HG03432 (cell line): ENCODE measurements around the gene SPOPL.
A peak's percentile ranks its signal among the peaks of the same experiment; 100 is the strongest.
"Not testable (repeated sequence)": the region's sequence is repeated elsewhere in the genome, so short reads cannot be mapped to it uniquely, and the experiment has no call there.

Experiments used
- ATAC-seq: cut with Tn5 transposase; IDR thresholded peaks from one replicate; pipeline ENCODE4 v1.9.1; 2021; ENCODE audit warnings: mild to moderate bottlenecking, moderate library complexity; ENCODE audit not compliant: unreplicated experiment

SPOPL gene

DNA sequence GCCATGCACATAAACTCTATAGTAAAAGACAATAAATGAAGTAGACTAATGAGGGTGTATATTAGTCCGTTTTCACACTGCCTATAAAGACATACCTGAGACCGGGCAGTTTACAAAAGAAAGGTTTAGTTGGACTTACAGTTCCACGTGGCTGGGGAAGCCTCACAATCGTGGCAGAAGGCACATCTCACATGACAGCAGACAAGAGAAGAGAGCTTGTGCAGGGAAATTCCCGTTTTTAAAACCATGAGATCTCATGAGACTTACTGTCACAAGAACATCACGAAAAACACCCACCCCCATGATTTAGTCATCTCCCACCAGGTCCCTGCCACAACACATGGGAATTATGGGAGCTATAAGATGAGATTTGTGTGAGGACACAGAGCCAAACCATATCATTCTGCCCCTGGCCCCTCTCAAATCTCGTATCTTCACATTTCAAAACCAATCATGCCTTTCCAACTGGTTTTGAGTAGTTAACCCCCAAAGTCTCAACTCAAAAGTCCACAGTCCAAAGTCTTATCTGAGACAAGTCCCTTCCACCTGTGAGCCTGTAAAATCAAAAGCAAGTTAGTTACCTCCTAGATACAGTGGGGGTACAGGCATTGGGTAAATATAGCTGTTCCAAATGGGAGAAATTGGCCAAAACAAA, 21.6 kb downstream of the SPOPL start:
- peak; percentile 65 for ATAC-seq

DNA sequence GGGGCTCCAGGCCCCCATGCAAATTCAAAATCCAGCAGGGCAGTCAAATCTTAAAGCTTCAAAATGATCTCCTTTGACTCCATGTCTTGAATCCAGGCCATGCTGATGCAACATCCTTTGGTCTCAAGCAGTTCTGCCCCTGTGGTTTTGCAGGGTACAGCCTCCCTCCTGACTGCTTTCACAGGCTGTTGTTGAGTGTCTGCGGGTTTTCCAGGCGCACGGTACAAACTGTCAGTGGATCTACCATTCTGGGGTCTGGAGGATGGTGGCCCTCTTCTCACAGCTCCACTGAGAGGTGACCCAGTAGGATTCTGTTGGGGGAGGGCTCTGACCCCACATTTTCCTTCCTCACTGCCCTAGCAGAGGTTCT, 22.1 kb downstream of the SPOPL start:
- peak; percentile 24 for ATAC-seq

DNA sequence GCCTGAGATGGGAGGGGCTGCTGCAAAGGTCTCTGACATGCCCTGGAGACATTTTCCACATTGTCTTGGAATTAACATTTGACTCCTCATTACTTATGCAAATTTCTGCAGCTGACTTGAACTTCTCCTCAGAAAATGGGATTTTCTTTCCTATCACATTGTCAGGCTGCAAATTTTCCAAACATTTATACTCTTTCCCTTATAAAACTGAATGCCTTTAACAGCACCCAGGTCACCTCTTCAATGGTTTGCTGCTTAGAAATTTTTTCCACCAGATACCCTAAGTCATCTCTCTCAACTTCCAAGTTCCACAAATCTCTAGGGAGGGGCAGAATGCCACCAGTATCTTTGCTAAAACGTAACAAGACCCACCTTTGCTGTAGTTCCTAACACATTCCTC, 22.8 kb downstream of the SPOPL start:
- ATAC-seq, result not testable (repeated sequence)

DNA sequence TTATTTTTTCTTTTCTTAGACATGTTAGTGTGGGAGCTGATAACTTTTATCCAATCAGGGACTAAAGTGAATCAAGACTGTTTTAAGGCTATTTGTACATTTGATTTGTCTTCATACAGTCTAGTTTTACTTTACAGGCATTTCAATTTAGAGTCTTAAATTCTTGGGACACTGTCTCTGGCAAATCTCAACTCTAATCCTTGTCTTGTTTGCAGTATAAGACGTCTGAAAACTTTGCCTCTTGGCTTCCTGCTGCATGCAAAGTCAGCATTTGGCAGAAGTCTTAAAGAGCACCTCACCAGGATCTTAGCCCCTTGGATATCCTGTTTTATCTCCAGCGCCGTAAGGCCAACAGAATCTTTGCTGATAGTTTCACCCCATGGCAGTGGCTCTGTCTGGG, 30.3 kb downstream of the SPOPL start:
- no peak for ATAC-seq

DNA sequence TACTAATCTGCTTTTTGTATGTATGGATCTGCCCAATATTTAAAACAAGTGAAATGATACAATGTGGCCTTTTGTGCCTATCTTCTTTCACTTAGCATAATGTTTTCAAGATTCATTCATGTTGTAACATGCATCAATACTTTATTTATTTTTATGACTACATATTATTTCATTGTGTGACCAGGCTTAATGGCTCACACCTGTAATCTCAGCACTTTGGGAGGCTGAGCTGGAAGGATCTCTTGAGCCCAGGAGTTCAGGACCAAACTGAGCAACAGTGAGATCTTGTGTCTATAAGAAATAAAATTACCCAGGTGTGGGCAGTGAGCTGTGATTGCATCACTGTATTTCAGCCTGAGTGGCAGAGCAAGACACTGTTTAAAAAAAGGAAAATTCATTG, 33.2 kb downstream of the SPOPL start:
- ATAC-seq, result no peak

DNA sequence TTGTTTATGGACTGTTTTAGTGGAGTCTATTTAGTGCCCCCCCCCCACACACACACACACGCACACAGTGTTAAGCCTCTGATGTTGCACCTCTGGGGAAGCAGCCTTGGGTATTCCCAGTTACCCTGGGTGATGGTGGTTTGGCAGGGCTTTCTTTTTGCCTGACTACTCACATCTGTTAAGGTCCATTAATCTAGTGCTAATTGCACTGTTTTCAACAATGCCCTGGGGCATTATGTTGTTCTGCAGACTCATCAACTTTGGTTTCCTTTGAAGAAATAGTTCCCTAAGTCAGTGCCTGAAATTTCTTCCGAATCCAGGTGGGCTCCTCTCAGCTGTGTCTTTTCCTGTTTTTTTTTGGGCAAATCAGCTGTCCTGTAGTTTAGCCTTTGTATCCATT, 34.7 kb downstream of the SPOPL start:
- ATAC-seq, result peak; percentile 88

DNA sequence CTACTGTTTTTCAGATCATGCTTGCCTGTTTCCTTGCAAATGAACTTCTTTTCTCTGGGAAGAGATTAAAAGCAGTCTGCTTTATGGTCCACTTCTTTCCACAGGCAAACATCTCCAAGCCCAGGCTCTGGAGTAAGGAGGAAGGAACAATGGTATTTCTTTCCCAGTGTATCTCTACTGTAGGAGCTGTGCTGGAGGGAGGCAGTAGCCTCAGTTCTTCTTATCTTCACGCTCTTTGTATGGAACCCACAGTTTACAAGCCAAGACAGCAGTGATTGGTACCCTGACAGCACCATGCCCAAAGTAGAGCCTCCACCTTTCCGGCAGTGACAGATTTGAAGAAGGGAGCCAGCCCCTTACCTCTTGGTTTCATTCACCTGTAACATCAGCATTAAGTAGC, 35.2 kb downstream of the SPOPL start:
- no peak for ATAC-seq

DNA sequence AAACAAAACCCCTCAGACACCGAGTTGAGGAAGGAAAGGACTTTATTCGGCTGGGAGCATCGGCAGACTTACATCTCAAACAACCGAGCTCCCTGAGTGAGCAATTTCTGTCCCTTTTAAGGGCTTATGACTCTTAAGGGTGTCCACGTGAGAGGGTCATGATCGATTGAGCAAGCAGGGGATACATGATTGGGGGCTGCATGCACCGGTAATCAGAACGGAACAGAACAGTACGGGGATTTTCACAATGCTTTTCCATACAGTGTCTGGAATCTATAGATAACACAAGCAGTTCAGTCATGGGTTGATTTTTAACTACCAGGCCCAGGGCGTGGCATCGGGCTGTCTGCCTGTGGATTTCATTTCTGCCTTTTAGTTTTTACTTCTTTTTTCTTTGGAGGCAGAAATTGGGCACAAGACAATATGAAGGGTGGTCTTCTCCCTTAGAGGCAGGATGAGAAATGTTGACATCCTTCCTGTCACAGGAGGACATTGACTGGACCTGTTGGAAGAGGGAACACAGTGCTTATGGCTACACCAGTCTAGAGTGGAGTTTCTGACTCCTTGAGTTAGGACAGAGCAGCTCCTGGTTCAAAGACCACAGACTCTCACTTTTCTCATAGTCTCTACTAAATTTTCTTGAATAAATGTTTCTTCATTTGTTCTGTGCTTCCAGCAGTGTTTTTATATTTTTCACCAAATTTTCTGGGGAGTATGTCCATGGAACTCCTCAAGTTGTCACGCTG, 35.8 kb downstream of the SPOPL start:
- ATAC-seq, result no peak

DNA sequence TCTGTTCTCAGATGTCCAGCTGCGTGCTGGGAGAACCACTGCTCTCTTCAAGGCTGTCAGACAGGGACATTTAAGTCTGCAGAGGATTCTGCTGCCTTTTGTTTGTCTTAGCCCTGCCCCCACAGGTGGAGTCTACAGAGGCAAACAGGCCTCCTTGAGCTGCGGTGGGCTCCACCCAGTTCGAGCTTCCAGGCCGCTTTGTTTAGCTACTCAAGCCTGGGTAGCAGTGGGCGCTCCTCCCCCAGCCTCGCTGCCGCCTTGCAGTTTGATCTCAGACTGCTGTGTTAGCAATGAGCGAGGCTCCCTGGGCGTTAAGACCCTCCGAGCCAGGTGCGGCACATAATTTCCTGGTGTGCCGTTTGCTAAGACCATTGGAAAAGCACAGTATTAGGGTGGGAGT, 42.6 kb downstream of the SPOPL start:
- ATAC-seq, result not testable (repeated sequence)

DNA sequence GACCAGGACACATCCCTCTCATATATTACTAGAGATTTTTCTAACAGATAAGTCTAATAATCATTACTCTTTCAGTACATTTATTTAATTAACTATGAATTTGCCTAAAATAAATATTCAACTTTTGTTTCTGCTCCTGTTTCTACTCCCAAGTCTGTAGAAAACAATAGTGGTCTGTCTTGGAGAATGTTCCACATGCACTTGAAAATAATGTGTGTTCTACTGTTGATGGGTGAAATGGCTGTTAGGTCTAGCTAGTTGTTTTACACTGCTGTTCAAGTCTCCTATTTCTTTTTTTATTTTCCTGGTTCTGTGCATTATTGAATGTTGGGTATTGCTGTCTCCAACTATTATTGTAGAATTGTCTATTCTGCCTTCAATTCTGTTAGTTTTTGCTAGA, 47.2 kb downstream of the SPOPL start:
- no peak for ATAC-seq

DNA sequence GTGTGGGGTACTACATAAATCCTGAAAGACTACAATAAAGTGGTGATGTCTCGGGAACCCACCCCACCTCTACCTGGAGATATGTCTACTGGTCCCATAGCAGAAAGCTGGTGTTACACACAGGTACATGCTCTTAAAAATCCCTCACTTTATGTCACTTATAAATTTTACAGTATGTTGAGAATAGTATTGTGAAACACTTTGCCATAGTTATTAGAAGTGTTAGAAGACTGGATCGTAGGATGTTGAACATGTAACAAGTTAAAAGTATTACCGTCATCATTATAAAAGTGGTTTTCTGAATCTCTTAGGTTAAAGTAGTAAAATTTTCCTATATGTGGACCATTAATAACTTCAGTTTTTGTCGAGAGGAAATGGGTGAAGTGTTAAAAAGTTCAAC, 48.6 kb downstream of the SPOPL start:
- no peak for ATAC-seq

DNA sequence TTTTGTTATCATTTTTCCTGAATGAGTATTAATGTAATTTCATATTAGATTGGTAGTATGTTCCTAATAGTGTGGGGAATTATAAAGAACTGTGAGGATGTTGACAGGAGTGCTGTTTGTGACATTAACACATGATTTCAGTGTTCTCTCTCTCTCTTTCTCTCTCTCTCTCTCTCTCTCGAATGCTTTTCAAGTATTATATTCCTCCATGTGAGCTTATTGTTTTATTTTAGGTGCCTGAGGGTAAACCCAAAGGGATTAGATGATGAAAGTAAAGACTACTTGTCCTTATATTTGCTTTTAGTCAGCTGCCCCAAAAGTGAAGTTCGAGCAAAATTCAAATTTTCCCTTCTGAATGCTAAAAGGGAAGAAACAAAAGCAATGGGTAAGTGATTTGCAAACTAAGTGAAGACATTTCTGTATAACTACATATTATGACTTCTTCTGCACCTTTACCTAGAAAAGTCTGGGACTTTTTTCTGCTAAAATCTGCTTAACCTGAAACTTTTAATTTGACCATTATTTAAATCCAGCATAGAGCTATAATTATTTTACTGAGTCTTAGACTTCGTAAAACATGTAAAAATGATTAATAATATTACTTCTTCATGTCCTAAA, 49.2 kb downstream of the SPOPL start:
- ATAC-seq, result no peak

DNA sequence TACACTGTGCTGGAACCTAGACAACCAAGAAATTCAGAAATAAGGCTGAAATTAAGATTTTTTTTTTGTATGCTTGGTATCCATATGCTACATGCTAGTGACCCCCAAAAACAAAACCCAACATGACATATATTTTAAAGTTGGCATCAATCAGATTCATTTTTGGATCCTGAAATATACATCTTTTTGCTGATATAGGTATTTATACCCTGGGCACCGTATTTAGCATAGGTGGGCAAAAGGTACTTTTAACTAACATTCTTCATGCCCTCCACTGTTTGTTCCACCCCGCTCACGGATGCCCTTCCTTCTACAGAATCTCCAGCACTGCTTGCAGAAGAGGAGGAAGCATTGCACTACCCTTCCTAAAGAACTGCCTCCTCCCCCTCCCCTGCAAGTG, 52.6 kb downstream of the SPOPL start:
- ATAC-seq, result no peak

DNA sequence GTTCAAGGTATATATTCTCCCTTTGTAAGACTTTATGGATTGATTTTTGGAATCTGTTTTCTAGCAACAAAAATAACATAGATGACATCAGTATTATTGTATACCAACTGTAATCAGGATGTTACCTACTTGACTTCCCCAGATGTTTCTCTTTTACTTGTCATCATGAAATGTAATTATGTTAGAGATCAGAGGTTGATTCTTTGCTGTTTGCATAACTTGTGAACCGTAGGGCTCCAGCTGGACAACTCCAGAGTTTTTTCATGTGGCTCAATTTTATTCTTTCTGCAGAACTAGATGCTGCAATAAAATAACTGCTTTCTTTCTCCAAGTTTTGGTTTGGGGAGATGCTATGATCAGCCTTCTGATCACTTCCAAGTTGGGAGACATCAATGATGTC, 58.1 kb downstream of the SPOPL start:
- ATAC-seq, result no peak

DNA sequence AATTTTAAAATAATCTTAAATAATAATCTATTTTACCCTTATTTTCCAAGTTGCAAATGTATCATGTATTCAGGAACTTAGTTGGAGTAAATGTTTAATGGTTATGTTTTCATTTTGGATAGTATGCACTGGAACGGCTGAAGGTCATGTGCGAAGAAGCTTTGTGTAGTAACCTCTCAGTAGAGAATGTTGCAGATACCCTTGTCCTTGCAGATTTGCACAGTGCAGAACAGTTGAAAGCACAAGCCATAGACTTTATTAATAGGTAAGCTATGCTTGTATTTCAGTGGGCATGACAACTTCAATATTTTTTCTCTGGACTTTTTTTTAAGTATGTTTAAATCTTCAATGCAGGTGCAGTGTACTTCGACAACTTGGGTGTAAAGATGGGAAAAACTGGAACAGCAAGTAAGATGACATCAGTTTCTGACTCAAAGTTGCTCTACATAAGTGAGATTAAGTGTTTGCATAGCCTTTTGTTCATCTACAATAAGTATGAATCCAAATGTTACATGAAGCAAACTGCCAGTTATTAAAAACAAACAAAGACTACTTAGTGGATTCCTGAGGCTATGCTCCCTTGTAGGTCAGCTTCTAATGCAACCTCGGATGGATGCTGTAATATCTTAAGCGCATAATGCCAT, 63.1 kb downstream of the SPOPL start:
- no peak for ATAC-seq

DNA sequence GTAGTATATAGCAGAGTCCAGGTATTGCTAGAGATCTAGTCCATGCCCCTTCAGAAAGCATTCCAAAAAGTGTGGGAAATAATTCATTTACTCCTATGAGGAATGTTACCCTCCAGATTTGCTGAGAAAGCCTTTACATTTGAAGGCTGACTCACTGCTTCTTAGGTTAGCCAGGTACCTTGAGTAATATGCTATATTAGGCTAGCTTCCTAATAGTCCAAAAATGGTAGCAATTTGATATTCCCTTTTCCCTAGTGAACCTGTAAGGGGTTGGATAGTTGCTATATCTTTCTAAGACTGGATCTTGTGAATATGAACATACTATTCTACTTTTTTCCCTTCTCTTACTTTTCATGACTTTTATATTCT, 63.6 kb downstream of the SPOPL start:
- ATAC-seq, result no peak

DNA sequence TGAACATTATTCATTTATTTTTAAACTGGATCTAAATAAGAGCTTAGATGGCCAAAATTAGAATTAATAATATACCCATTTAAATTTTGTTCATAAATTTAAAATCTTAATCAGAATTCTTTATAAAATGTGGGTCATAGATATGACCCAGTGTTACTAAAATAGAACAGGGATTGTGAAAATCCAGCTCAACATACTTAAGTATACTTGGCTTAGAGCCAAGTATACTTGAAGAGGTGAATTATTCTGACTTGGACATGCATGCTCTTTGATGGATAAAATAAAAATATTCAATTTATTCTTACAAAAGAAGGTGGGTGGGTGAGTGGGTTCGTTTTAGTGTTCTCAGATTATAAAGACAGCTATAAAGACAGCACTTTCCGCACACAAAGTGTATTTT, 70.7 kb downstream of the SPOPL start:
- no peak for ATAC-seq

DNA sequence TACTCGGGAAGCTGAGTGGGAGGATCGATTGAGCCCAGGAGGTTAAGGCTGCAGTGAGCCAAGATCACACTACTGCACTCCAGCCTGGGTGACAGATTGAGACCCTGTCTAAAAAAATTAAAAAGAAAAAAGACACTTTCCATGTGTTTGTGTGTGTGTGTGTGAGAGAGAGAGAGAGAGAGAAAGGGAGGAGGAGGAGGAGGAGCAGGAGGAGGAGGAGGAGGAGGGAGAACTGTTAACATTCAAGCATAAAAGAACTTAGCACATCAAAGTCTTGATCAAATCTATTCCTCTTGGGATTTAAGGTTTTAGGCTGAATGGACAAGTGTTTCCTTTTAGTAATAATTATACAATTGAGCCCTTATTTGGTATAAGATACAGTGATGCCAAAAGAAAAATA, 75.5 kb downstream of the SPOPL start:
- no peak for ATAC-seq

DNA sequence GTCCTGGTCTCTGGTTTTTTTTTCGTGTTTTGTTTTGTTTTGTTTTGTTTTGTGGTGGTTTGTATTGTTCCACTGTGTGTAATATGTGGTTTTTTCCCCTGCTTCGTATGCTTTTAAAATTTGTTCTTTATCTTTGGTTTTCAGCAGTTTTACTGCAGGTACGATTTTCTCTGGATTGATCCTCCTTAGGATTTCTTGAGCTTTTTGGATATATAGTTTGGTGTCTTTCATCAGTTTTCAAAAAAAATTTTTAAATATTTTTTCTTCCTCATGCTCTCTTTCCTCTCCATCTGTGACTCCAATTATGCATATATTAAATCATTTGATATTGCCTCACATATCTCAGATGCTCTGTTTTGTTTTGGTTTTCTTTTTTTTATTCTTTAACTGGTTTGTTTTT, 78.0 kb downstream of the SPOPL start:
- ATAC-seq, result no peak

DNA sequence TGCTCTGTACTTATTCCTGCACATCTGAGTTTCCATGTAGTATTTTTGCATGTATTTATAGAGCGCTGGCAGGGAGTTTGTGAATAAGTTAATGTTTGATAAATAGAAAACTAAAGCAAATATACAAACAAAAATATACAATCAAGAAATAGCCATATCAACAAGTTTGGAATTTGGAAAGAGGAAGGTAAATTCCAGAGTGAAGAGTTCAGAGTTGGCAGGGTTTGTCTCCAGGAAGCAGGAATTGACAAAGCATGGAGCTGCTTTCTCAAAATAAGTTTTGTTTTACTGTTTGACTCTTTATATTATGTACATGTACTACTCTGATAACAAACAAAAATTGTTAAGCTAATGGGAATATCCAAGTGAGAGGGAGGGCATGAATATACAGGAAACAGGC, 80.3 kb downstream of the SPOPL start:
- no peak for ATAC-seq

DNA sequence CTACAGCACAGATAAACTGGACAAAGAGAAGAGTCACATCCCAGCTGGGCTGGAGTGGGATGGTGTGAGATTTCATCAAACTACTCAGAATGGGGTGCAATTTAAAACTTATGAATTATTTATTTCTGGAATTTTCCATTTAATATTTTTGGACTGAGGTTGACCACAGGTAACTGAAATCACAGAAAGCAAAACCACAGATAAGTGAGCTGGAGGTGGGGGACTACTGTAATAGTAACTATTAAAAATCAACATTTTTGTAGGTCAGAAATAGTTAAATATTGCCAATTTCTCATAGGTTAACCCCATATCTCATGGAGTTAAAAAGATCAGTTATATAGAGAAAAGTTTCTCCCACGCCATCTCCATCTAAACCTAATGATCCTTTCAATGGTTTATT, 88.1 kb downstream of the SPOPL start:
- ATAC-seq, result no peak

DNA sequence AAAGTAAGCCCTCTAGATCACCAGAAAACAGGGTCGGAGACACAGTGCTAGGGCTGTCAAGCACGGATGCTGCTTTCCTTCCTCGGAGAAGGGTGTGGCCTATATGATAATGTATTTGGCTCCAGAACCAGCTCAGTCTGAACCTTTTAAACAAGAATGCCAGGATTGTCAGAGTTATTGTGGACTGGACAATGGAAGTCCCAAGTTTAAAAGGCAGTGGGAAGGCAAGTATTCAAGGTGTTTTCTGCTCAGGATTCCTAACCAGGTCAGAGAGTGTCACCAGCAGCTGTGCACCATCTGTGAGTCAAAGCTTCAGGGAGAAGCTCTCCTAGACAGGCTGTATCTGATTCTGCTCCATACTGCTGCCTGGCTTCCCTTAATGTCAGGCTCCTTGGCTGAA, 94.8 kb downstream of the SPOPL start:
- ATAC-seq, result no peak
